Middle frontal gyrus (tissue), 1 donor: ENCODE data around the gene HP1BP3.
A peak's percentile ranks its signal among the peaks of the same experiment; 100 is the strongest.
"Not testable (repeated sequence)": the region's sequence is repeated elsewhere in the genome, so short reads cannot be mapped to it uniquely, and the experiment has no call there.

Source experiments
- DNase-seq: peaks from one replicate; pipeline ENCODE4 v3.0.0-alpha.2; 2015; ENCODE audit warnings: low spot score; ENCODE audit errors: extremely low spot score

The HP1BP3 gene

GRCh38 chr1:20727746-20728316, 59.3 kb downstream of the HP1BP3 start:
- no peak for DNase-seq

GRCh38 chr1:20726932-20727745, 60.0 kb downstream of the HP1BP3 start:
- no peak for DNase-seq

- DNase-seq = no peak
Observed at GRCh38 chr1:20726118-20726911, 60.8 kb downstream of the HP1BP3 start.

GRCh38 chr1:20725189-20726117, 61.7 kb downstream of the HP1BP3 start:
- no peak for DNase-seq

GRCh38 chr1:20724364-20725188, 62.5 kb downstream of the HP1BP3 start:
- no peak for DNase-seq

- DNase-seq = no peak
Observed at GRCh38 chr1:20723537-20724363, 63.4 kb downstream of the HP1BP3 start.

GRCh38 chr1:20723159-20723536, 64.0 kb downstream of the HP1BP3 start:
- DNase-seq = no peak

- no peak for DNase-seq
Observed at GRCh38 chr1:20721117-20722061, 65.7 kb downstream of the HP1BP3 start.

GRCh38 chr1:20720631-20721091, 66.4 kb downstream of the HP1BP3 start:
- DNase-seq = no peak

GRCh38 chr1:20719871-20720620, 67.1 kb downstream of the HP1BP3 start:
- DNase-seq = no peak

- DNase-seq = no peak
Observed at GRCh38 chr1:20719261-20719660, 67.8 kb downstream of the HP1BP3 start.

GRCh38 chr1:20718343-20718882, 68.7 kb downstream of the HP1BP3 start:
- DNase-seq = not testable (repeated sequence)

GRCh38 chr1:20717452-20718342, 69.4 kb downstream of the HP1BP3 start, which contains the start of gene KIF17:
TSS of gene KIF17 (minus strand) at chr1:20718007. CDS start at chr1:20717706, 301 bp downstream.
- DNase-seq = peak; percentile 31

GRCh38 chr1:20716232-20716631, 70.9 kb downstream of the HP1BP3 start:
- DNase-seq = no peak

GRCh38 chr1:20715406-20715805, 71.7 kb downstream of the HP1BP3 start:
- DNase-seq = no peak

GRCh38 chr1:20713440-20713839, 73.7 kb downstream of the HP1BP3 start:
- no peak for DNase-seq
